Stimulated activated CD4-positive, alpha-beta T cell treated with anti-CD3 and anti-CD28 coated beads, Interleukin-15, amount 100 ng/mL, for 1 hour (primary cell): ENCODE results near the gene HDDC2.

Experiments used
- DNase-seq, 2 donors: peaks; one replicate each; pipeline ENCODE4 v3.0.0-alpha.2; 2020; ENCODE audit warnings: low read depth in 1 of 2, low spot score in 1 of 2

Gene HDDC2

GRCh38 chr6:125271486-125272159 is 30.1 kb downstream of the HDDC2 start:
- no peak for DNase-seq

GRCh38 chr6:125270380-125270779 is 31.4 kb downstream of the HDDC2 start:
- DNase-seq, result no peak

GRCh38 chr6:125269328-125269985 is 32.3 kb downstream of the HDDC2 start:
- DNase-seq, result no peak

DNA sequence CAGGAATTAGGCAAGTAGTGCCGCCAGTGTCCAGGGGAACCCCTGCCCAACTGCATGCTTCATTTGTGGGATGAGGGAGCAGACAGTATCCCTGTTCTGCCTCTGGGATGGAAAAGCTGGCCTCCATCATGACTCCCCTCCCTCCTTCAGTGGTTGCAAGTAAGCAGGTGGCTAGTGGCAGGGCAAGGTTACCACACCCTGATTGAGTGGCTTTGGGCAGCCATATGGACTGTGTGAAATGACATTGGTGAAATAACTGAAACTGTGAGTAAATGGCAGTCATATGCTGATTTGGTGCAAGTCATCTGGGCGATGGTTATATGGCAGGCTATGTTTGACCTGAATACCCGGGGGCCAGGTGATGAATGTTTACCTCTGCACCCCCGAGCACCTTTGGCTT is 33.0 kb downstream of the HDDC2 start:
- no peak for DNase-seq

- no peak for DNase-seq
Measured at GRCh38 chr6:125267806-125268523, 33.8 kb downstream of the HDDC2 start.

DNA sequence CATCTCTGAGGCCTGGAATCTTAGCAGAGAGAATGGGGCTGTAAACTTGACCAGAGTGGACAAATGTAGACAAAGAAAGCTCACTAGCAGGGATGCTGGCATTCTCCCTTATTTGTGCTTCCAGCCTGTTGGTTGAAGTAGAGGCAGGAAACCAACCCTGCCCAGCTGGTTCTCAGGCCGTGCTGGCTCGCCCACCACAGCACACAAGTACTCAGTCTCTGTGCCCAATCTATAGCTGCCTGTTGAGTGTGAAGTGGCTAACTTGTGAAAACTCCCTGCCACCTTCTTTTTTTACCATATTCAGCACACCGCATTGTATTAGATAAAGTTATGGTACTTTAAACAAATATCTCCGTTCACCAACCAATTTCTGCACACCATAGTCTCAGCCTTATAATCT is 37.3 kb downstream of the HDDC2 start:
- no peak for DNase-seq

DNA sequence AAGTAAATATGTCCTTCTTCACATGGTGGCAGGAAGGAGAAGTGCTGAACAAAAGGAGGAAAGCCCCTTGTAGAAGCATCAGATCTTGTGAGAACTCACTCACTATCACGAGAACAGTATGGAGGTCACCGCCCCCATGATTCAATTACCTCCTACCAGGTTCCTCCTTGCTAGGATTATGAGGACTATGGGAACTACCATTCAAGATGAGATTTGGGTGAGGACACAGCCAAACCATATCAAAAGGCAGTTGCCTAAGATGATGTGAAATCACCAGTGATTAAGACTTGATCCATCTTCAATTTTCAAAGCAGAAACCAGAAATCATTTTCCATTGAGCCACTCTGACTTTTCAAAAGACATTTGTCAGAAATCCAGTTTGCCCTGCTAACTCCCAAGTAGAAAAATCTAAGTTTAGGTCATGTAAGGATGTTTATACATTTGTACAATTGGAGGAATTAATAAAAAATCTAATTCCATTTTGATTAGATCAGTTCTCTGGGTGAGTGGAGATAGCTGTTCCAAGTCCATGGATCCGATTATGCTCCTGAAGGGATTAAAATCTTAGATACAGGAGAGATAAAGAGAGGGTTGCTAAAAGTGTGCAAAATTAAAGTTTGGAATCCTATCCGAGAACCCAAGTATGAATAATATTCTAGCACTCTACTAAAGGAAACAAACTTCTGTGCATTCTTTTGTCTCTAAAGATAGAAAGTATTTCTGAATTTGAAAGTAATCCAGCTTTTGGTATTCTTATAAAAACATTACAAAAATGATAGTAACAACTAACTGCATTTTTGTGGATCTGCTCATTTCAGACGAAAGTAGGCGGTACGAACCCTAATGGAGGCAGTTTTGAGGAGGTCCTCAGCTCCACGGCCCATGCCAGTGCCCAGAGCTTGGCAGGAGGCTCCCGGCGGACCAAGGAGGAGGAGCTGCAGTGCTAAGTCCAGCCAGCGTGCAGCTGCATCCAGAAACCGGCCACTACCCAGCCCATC is 39.5 kb downstream of the HDDC2 start:
- no peak for DNase-seq

DNA sequence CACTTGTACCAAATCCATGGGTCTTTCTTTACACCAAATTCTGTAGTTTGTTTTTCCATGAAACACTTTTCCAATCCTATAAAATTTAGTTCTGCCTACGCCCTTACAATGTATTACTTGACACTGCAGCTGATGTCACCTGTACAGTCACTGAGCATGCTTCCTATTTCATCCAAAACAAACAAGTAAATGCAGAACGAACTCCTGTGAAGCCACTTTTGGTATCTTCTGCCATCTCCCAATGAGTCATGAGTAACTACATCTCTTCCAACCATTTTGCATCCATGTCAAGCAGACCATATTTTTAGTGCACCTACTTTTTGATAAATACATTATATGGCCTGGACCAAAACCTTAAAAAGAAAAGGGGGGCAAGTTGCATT is 42.4 kb downstream of the HDDC2 start:
- DNase-seq, result no peak

DNA sequence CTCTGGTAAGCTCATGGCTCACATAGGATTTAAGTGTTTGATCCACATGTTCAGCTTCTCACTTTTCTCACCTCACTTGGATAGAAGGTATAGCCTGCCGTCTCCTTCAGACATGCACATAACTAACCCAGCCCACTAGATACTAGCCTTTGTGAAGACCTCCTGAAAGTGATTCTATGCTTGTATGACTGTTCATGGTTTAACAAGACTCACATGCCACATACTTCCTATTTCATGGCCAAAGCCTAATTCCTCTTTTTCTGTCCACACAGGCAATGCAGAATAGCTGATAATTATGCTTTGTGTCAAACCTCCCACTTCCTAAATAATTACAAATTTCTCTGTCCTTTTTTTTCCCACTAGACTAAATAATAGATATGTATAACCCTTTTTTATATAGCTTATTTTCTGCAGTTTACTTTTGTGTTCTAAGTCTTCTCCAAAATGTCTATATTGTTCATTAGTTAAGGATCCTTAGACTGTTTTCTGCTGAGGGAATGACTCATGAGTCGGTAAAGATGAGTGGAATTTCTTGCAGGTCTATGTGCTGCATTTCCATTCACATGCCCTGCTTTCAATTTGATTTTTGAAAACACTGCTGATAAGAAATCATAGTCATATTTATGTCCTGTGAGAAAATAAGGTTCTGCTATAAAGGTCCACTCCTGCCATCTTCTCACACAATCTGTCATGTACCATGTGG is 43.0 kb downstream of the HDDC2 start:
- no peak for DNase-seq

DNA sequence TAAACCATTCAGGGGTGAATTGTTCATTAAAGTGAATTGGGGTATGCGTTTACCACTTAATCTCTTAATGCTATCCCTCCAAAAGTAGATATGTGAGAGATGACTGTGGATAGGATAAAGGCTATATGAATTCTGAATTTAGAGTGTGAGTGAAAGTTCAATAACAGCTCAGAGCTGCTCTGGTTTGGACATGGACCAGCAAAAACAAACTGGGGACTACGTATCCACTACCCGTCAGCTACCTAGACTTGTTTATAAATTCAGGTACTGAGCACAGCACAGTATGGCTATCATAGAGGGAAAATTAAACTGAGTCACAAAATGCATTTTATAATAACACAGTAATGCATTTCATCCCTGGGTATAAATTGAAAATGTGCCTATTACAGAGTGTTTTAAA is 44.4 kb downstream of the HDDC2 start:
- no peak for DNase-seq

- no peak for DNase-seq
Measured at GRCh38 chr6:125255201-125255600, 46.6 kb downstream of the HDDC2 start.

DNA sequence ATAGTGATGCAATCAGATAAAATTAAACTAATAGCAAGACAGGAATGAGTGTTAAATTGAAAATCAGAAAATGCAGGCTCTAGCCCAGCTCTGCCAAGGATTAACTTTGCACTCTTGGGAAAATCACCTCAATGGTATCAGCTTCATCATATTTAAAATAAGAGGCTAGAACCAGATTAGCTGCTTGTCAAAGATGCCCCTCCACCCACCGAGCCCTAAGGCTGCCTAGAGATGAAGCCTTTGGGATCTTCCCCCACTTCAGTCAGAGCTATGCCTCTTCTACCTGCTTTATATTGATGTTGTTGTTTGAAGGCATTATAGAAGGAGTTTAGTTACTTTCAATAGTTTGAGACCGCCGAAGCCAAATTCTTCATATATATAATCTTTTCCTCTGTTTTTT is 47.4 kb downstream of the HDDC2 start:
- DNase-seq, result no peak

DNA sequence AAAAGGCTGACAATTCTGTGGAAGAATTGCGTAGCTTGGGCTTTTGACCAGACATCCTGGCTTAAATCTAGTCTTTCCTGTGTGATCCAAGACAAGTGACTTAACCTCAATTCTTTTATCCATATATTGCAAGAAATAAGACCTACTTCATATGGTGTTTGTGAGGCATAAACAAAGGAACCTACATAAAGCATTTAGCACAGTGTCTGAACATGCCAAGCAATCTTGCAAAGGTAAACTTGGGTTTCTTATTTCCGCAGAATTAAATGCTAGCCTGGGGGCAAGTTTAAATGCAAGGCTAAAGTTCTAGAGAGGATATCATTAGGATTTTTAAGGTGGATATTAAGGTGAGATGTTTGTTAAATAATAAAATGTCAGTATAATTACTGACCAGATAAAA is 47.9 kb downstream of the HDDC2 start:
- DNase-seq, result no peak

DNA sequence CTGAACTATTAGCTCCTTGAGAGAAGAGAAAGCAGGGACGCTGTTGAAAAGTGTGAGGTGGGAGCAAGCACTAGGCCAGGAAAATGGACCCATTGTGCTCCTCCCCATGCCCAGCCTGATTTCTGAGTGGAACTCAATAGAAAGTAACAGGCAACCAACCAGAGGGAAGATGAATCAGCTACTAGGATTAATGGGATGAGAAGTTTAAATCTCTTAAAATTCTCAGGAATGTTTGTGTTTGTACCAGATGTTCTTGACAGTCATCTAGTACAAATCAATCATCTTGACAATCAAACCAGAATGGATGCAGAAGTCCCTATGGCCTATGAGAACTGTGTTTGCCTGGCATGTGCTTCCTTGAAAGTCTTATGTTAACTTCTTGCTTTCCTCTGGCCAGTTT is 48.9 kb downstream of the HDDC2 start:
- no peak for DNase-seq

DNA sequence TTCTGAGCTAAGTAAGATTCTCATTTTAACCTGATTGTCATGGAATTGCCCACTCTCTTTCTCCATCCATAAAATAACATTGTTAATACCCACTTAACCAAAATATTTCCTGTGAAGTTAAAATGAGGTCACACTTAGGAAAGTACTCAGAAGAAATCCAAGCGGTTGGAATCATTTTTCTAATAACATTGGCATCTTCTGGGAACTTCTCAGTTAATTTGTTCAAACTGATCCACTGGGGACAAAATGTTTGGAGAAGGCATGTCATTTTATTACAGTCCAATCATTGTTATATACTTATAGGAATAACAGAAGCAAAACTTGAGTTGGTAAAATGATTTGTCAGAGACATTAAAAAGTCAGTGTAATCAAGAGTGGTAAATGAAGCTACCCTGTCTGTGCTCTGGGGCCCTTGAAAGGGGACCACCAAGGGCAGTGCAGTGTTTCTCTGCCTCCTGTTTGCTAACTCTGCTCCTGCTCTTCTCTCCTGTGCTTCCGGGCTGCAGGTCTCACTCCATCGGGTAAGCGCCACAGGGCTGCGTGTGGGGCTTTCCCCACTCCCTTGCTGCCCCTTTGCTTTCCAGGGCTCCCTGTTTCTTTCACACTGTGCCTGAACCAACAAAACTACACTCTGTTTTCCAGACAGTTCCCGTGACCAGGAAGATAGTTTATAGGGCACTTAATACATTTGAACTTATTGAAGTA is 50.1 kb downstream of the HDDC2 start:
- no peak for DNase-seq

- no peak for DNase-seq
Measured at GRCh38 chr6:125250511-125250910, 51.3 kb downstream of the HDDC2 start.

DNA sequence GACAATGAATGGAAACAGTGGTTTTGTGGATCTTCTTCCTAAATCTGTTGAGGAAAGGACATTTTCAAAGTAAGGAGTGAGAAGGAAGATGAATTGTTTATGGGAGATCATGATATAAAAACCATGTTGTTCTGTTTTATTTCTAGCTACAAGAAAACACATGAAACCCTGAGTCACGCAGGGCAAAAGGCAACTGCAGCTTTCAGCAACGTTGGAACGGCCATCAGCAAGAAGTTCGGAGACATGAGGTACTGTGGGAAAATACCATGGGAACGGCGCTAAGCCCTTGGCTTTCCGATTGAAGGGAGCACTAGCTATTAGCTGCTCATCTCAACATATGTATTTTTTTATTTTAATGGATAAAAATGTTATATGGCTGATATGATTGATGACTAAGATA is 53.6 kb downstream of the HDDC2 start:
- no peak for DNase-seq

DNA sequence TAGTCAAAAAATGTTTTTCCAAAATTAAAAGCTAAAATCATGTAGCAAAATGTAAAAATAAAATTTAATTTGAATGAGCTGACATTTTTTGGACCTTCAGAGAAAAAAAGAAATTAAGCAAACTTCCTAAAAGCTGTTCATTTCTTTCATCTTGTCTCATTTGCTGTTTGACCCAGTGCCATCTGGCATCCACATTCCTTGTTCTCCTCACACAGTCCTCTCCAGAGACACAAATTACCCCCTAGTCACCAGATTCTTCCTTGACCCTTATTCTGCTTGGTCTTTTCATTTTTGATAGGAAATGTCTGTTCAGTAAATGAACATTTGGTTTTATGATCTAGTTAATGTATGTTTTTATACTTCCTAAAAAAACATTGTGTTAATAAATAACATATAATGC is 55.2 kb downstream of the HDDC2 start:
- no peak for DNase-seq

GRCh38 chr6:125245523-125246264 is 56.1 kb downstream of the HDDC2 start:
- no peak for DNase-seq
